ENCODE results near the gene GARNL3.

GARNL3 gene

DNA sequence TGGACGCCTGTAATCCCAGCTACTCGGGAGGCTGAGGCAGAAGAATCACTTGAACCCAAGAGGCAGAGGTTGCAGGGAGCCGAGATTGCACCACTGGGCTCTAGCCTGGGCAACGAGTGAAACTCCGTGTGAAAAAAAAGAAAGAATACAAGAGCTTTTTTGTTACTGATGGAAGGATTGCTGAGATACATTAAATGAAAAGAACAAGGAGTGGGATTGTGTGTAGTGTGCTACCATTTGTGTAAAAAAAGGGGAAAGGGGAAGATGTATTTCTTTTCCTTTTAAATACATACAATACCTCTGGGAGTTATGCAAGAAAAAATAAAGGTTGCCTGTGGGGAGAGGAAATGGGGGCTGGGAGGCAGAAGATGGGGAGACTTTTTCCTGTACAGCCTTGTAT, 14.7 kb upstream of the GARNL3 start:
- H3K4me2 ChIP-seq (ENCODE audit: low read depth, low read length, poor library complexity, severe bottlenecking), result no peak overlapping the region
- TF ChIP-seq, protein P1, sequence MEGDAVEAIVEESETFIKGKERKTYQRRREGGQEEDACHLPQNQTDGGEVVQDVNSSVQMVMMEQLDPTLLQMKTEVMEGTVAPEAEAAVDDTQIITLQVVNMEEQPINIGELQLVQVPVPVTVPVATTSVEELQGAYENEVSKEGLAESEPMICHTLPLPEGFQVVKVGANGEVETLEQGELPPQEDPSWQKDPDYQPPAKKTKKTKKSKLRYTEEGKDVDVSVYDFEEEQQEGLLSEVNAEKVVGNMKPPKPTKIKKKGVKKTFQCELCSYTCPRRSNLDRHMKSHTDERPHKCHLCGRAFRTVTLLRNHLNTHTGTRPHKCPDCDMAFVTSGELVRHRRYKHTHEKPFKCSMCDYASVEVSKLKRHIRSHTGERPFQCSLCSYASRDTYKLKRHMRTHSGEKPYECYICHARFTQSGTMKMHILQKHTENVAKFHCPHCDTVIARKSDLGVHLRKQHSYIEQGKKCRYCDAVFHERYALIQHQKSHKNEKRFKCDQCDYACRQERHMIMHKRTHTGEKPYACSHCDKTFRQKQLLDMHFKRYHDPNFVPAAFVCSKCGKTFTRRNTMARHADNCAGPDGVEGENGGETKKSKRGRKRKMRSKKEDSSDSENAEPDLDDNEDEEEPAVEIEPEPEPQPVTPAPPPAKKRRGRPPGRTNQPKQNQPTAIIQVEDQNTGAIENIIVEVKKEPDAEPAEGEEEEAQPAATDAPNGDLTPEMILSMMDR (conservative IDR thresholded peaks at IDR 0.05; ENCODE audit: low read length), result no peak
- TF ChIP-seq EZH2phosphoT487 (IDR thresholded peaks at IDR 0.05; ENCODE audit: borderline replicate concordance), result no peak
- H2AFZ ChIP-seq (ENCODE audit: low read length), result no peak overlapping the region
- no peak overlapping the region for H3K4me3 ChIP-seq (ENCODE audit: low read length, poor library complexity, severe bottlenecking)
- no peaks in the 10 kb centered on the region for H3K79me2 ChIP-seq (ENCODE audit: insufficient read depth, low read length)
- no peak overlapping the region for H3K9ac ChIP-seq (ENCODE audit: low read depth, low read length, poor library complexity, severe bottlenecking)
- H3F3A ChIP-seq (ENCODE audit: low read depth), result no peaks in the 10 kb centered on the region
- H3K27me3 ChIP-seq (ENCODE audit: insufficient read depth, low read length, poor library complexity, severe bottlenecking), result no peaks in the 10 kb centered on the region
- H3K9me2 ChIP-seq (replicated peaks; ENCODE audit: low read depth, low read length), result no peaks in the 10 kb centered on the region
- H3K4me1 ChIP-seq (ENCODE audit: insufficient read depth, low read length, poor library complexity, severe bottlenecking), result no peaks in the 10 kb centered on the region
- no peaks in the 10 kb centered on the region for H3K36me3 ChIP-seq (ENCODE audit: insufficient read depth, low read length)
- no peaks in the 10 kb centered on the region for H3K9me3 ChIP-seq (ENCODE audit: insufficient read depth, low read depth, low read length)
- no peaks in the 10 kb centered on the region for H4K20me1 ChIP-seq (ENCODE audit: insufficient read depth, low read length, poor library complexity, severe bottlenecking)

DNA sequence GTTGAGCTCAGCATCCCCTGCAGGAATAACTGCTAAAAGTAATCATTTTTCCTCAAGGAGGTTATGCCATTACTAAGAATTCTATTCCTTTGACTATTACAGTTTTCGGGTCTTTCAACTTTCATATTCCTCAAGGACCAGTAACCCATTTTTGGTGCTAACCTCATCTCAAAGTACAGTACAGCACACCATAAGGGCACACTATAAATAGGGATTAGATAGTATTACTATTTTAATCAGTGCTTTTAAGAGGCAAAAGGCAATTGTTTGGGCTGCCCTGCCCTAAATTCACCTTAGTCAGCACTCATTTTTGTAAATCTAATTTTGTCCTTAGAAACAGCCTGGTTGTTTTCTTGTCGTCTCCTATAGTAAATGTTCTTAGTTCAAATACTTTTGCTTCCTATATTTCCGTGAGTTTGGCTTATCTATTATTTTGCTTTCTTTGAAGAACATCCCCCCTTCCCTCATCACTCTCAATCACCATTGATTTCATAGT, 13.6 kb upstream of the GARNL3 start:
- Histone ChIP-seq H4K20me1 (ENCODE audit: insufficient read depth, low read length, poor library complexity, severe bottlenecking) (no peaks in the 10 kb centered on the region), H2AFZ (ENCODE audit: low read length) (no peak overlapping the region), H3K9me3 (ENCODE audit: insufficient read depth, low read depth, low read length) (no peaks in the 10 kb centered on the region), H3K4me1 (ENCODE audit: insufficient read depth, low read length, poor library complexity, severe bottlenecking) (no peaks in the 10 kb centered on the region), H3K9ac (ENCODE audit: low read depth, low read length, poor library complexity, severe bottlenecking) (no peak overlapping the region), H3K27me3 (ENCODE audit: insufficient read depth, low read length, poor library complexity, severe bottlenecking) (no peaks in the 10 kb centered on the region), H3K4me2 (ENCODE audit: low read depth, low read length, poor library complexity, severe bottlenecking) (no peak overlapping the region), H3K9me2 (replicated peaks; ENCODE audit: low read depth, low read length) (no peaks in the 10 kb centered on the region), H3K79me2 (ENCODE audit: insufficient read depth, low read length) (no peaks in the 10 kb centered on the region), H3K36me3 (ENCODE audit: insufficient read depth, low read length) (no peaks in the 10 kb centered on the region), H3F3A (ENCODE audit: low read depth) (no peaks in the 10 kb centered on the region), H3K4me3 (ENCODE audit: low read length, poor library complexity, severe bottlenecking) (no peak overlapping the region)
- TF ChIP-seq, protein P1 (conservative IDR thresholded peaks at IDR 0.05; ENCODE audit: low read length), result no peak
- no peak for TF ChIP-seq EZH2phosphoT487 (IDR thresholded peaks at IDR 0.05; ENCODE audit: borderline replicate concordance)

DNA sequence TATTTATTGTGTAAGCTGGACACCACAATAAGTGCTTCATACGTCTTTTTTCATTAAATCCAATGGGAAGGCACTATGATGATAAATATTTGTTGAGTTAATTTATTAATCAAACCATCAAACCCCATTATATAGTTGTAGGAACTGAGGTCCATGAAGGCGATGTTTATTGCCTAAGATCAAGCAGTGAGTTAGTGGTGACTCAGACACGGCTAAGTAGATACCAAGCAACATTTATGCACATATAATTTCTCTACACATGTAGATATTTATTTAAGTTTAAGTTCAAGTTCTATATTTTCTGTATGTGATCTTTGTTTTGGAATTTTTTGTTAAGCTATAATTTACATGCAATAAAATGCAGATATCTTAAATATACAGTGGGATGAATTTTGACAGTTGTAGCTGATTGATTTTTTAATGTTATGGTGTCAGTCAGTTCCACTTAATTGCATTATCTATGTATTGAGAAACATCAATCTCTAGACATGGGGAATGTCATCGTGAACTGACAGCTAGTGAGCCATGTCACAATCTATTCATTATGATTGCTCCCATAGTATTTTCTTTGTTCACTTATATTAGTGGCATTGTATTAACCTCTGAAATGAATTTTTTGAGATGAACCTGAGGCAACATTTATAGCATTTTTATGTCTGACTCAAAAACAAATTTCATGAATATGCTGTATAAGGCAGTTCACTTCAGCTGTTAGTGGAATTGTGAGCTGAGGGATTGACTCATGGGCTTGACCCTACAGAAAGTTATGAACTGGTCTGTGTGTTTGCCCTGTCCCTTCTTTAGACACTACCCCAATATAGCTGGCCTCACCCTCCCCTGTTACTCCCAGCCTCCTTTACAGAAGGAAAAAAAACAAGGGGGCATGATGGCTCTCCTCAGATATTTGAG, 11.9 kb upstream of the GARNL3 start:
- Histone ChIP-seq H3K27me3 (ENCODE audit: insufficient read depth, low read length, poor library complexity, severe bottlenecking) (no peaks in the 10 kb centered on the region), H3K79me2 (ENCODE audit: insufficient read depth, low read length) (no peaks in the 10 kb centered on the region), H3K9me3 (ENCODE audit: insufficient read depth, low read depth, low read length) (no peaks in the 10 kb centered on the region), H3K36me3 (ENCODE audit: insufficient read depth, low read length) (no peaks in the 10 kb centered on the region), H3K9ac (ENCODE audit: low read depth, low read length, poor library complexity, severe bottlenecking) (no peak overlapping the region), H3K4me2 (ENCODE audit: low read depth, low read length, poor library complexity, severe bottlenecking) (no peak overlapping the region), H4K20me1 (ENCODE audit: insufficient read depth, low read length, poor library complexity, severe bottlenecking) (no peaks in the 10 kb centered on the region), H2AFZ (ENCODE audit: low read length) (no peak overlapping the region), H3K9me2 (replicated peaks; ENCODE audit: low read depth, low read length) (no peaks in the 10 kb centered on the region), H3K4me1 (ENCODE audit: insufficient read depth, low read length, poor library complexity, severe bottlenecking) (no peaks in the 10 kb centered on the region), H3F3A (ENCODE audit: low read depth) (no peaks in the 10 kb centered on the region), H3K4me3 (ENCODE audit: low read length, poor library complexity, severe bottlenecking) (no peak overlapping the region)
- TF ChIP-seq, protein P1 (conservative IDR thresholded peaks at IDR 0.05; ENCODE audit: low read length), result no peak
- no peak for TF ChIP-seq EZH2phosphoT487 (IDR thresholded peaks at IDR 0.05; ENCODE audit: borderline replicate concordance)

Measured in Loucy (cell line).